Liver (tissue), 9 donors: Measurements from ENCODE around the gene NOS3. TPM values are rescaled to one million over a fixed set of nuclear protein-coding genes. Genes with fewer than 3 reads are reported as not detected.

Experiments used
- DNase-seq: peaks from one replicate; pipeline ENCODE4 v3.0.0-alpha.2; 2017; ENCODE audit warnings: low spot score
- H3K27ac ChIP-seq, 2 donors: one replicate each; pipeline ENCODE4 v1.7.0; 2013; ENCODE audit warnings: inconsistent platforms in 2 of 2, low read length in 2 of 2, control low read depth in 1 of 2, low read depth in 1 of 2, mild to moderate bottlenecking in 1 of 2
- H3K27me3 ChIP-seq, 4 donors: one replicate each; pipeline versions ENCODE4 v1.6.1 to v1.7.0; 2013; ENCODE audit warnings: low read length in 3 of 4, inconsistent platforms in 1 of 4, mild to moderate bottlenecking in 1 of 4, moderate library complexity in 1 of 4; ENCODE audit not compliant: control insufficient read depth in 4 of 4, insufficient read depth in 4 of 4
- H3K36me3 ChIP-seq, 4 donors: one replicate each; pipeline versions ENCODE4 v1.6.1 to v1.7.0; 2013; ENCODE audit warnings: low read length in 3 of 4, mild to moderate bottlenecking in 3 of 4, low read depth in 1 of 4, moderate library complexity in 1 of 4; ENCODE audit not compliant: control insufficient read depth in 4 of 4, insufficient read depth in 3 of 4
- H3K4me1 ChIP-seq, 4 donors: one replicate each; pipeline versions ENCODE4 v1.6.1 to v1.7.0; 2013; ENCODE audit warnings: low read length in 3 of 4, mild to moderate bottlenecking in 3 of 4, moderate library complexity in 1 of 4; ENCODE audit not compliant: control insufficient read depth in 4 of 4, insufficient read depth in 4 of 4
- H3K4me3 ChIP-seq, 3 donors: one replicate each; pipeline versions ENCODE4 v1.6.1 to v1.7.0; 2013; ENCODE audit warnings: low read length in 3 of 3, control low read depth in 1 of 3, low read depth in 1 of 3, mild to moderate bottlenecking in 1 of 3
- H3K9ac ChIP-seq, 2 donors: one replicate each; pipeline ENCODE4 v1.7.0; 2013; ENCODE audit warnings: low read length in 2 of 2, mild to moderate bottlenecking in 2 of 2, moderate library complexity in 2 of 2, control low read depth in 1 of 2, low read depth in 1 of 2
- H3K9me3 ChIP-seq, 4 donors: one replicate each; pipeline versions ENCODE4 v1.6.1 to v1.7.0; 2013; ENCODE audit warnings: low read length in 3 of 4; ENCODE audit not compliant: control insufficient read depth in 4 of 4
- ATF3 ChIP-seq: IDR thresholded peaks from 2 replicates; pipeline ENCODE4 v1.6.1; 2016; ENCODE audit warnings: antibody characterized with exemption
- CTCF ChIP-seq: fragments of 150-350 bp; IDR thresholded peaks from 2 replicates; pipeline ENCODE4 v1.5.1; 2017; ENCODE audit warnings: improper control_type of control experiment, low read depth, low read length; ENCODE audit not compliant: missing input control
- EGR1 ChIP-seq, 2 donors: IDR thresholded peaks; 2 replicates each; pipeline ENCODE4 v1.6.1; 2016 to 2018; ENCODE audit warnings: antibody characterized with exemption in 2 of 2, low read depth in 2 of 2
- FOXA1 ChIP-seq: IDR thresholded peaks from 2 replicates; pipeline ENCODE4 v1.6.1; 2016; ENCODE audit warnings: antibody characterized with exemption
- GABPA ChIP-seq, 2 donors: IDR thresholded peaks in 1 of 2; conservative IDR thresholded peaks in 1 of 2; 2 replicates each; pipeline ENCODE4 v1.6.1; 2016; ENCODE audit warnings: antibody characterized with exemption in 2 of 2, mild to moderate bottlenecking in 1 of 2, moderate library complexity in 1 of 2
- HNF4A ChIP-seq, 2 donors: conservative IDR thresholded peaks; 2 replicates each; pipeline ENCODE4 v1.6.1; 2016; ENCODE audit warnings: antibody characterized with exemption in 2 of 2, mild to moderate bottlenecking in 2 of 2
- HNF4G ChIP-seq: IDR thresholded peaks from 2 replicates; pipeline ENCODE4 v1.6.1; 2016; ENCODE audit warnings: antibody characterized with exemption
- JUND ChIP-seq, 2 donors: IDR thresholded peaks; 2 replicates each; pipeline ENCODE4 v1.6.1; 2016; ENCODE audit warnings: antibody characterized with exemption in 2 of 2
- MAX ChIP-seq: IDR thresholded peaks from 2 replicates; pipeline ENCODE4 v1.6.1; 2016; ENCODE audit warnings: antibody characterized with exemption
- RAD21 ChIP-seq, 2 donors: IDR thresholded peaks; 2 replicates each; pipeline ENCODE4 v1.6.1; 2016; ENCODE audit warnings: antibody characterized with exemption in 2 of 2, mild to moderate bottlenecking in 2 of 2
- RXRA ChIP-seq, 2 donors: IDR thresholded peaks; 2 replicates each; pipeline ENCODE4 v1.6.1; 2017 to 2018; ENCODE audit warnings: antibody characterized with exemption in 2 of 2, mild to moderate bottlenecking in 1 of 2
- SP1 ChIP-seq: IDR thresholded peaks from 2 replicates; pipeline ENCODE4 v1.6.1; 2018; ENCODE audit warnings: antibody characterized with exemption, mild to moderate bottlenecking
- TAF1 ChIP-seq: conservative IDR thresholded peaks from 2 replicates; pipeline ENCODE4 v1.6.1; 2016; ENCODE audit warnings: antibody characterized with exemption, mild to moderate bottlenecking
- ZBTB33 ChIP-seq: IDR thresholded peaks from 2 replicates; pipeline ENCODE4 v1.6.1; 2016; ENCODE audit warnings: antibody characterized with exemption
- WGBS: extraction: QIAGEN DNeasy Blood & Tissue Kit; methylation state at CpG from one replicate; pipeline ENCODE4 v1.1.7; 2013; 5-methylcytosine and 5-hydroxymethylcytosine counted together
- polyA plus RNA-seq, 2 donors: library from polyadenylated mRNA; stranded (reverse) in 1 of 2; unstranded in 1 of 2; fragments of 200-250 nt in 1 of 2; fragments of >200 nt in 1 of 2; fragmentation: Nextera tagmentation in 1 of 2; extraction: Ambion mirVana in 1 of 2; gene quantifications; one replicate each; pipeline versions ENCODE4 v1.2.1 to v1.2.3, GENCODE V29; 2013 to 2015
- total RNA-seq, 2 donors: library from RNA; depleted of rRNA; stranded (reverse); fragments of >200 nt; gene quantifications; one replicate each; pipeline ENCODE4 v1.2.3, GENCODE V29; 2014
- donor health status: healthy.
- donor health status: healthy.
- donor health status: healthy.
- donor health status: healthy.
- donor health status: healthy.

Gene NOS3
- total and polyA plus RNA-seq, 4 donors: 1.6 to 6.1 (median 5.1) TPM

GRCh38 chr7:151020231-151020630, 29.4 kb downstream of the NOS3 start (continued):
- TF ChIP-seq CTCF (no peak), TAF1 (no peak), JUND (IDR thresholded peaks at IDR 0.05) (no peak), RXRA (IDR thresholded peaks at IDR 0.05) (no peak), SP1 (no peak), MAX (no peak), ATF3 (no peak), EGR1 (IDR thresholded peaks at IDR 0.05; ENCODE audit: low read depth in 2 of 2) (no peak), RAD21 (IDR thresholded peaks at IDR 0.05) (no peak)

- Histone ChIP-seq H3K4me1 (peaks cover 6 to 13% (median 8%) of the 10 kb centered on the region in 4 donors), H3K36me3 (no peaks in the 10 kb centered on the region), H3K9ac (no peak overlapping the region), H3K27ac (no peak overlapping the region), H3K4me3 (no peak overlapping the region), H3K27me3 (no peaks in the 10 kb centered on the region), H3K9me3 (no peaks in the 10 kb centered on the region)
- DNase-seq: no peak
- 80% methylated on average over 10 of the region's 10 CpGs for WGBS
- TF ChIP-seq CTCF: no peak
- no peak for TF ChIP-seq SP1
- TF ChIP-seq GABPA (IDR thresholded peaks at IDR 0.05 in 1 of 2, conservative IDR thresholded peaks at IDR 0.05 in 1 of 2): no peak
- no peak for TF ChIP-seq MAX
- TF ChIP-seq HNF4G: no peak
- no peak for TF ChIP-seq EGR1 (IDR thresholded peaks at IDR 0.05; ENCODE audit: low read depth in 2 of 2)
- TF ChIP-seq RXRA (IDR thresholded peaks at IDR 0.05): no peak
- TF ChIP-seq FOXA1: no peak
- no peak for TF ChIP-seq ZBTB33
- no peak for TF ChIP-seq ATF3
- no peak for TF ChIP-seq TAF1
- no peak for TF ChIP-seq JUND (IDR thresholded peaks at IDR 0.05)
- TF ChIP-seq HNF4A (conservative IDR thresholded peaks at IDR 0.05): no peak
Observed at GRCh38 chr7:151023232-151023631, 32.4 kb downstream of the NOS3 start.
